Tibial nerve (tissue), 4 donors: Measurements from ENCODE around the gene IQCM. TPM values are rescaled to one million over a fixed set of nuclear protein-coding genes. Genes with fewer than 3 reads are reported as not detected.

Experiments used
- DNase-seq, 2 donors: peaks; one replicate each; pipeline ENCODE4 v3.0.0-alpha.2; 2019; ENCODE audit warnings: low spot score in 2 of 2
- H3K27ac ChIP-seq, 4 donors: fragments of 200-600 bp; sonication (generic) in 3 of 4; one replicate each; pipeline ENCODE4 v1.5.1; 2017 to 2019; ENCODE audit warnings: mild to moderate bottlenecking in 1 of 4
- H3K27me3 ChIP-seq, 2 donors: fragments of 200-600 bp; sonication (generic) in 1 of 2; one replicate each; pipeline versions ENCODE4 v1.5.1 to v1.6.0; 2017 to 2019
- H3K36me3 ChIP-seq, 3 donors: fragments of 200-600 bp; sonication (generic); one replicate each; pipeline ENCODE4 v1.5.1; 2018 to 2019
- H3K4me1 ChIP-seq, 4 donors: fragments of 200-600 bp; sonication (generic) in 3 of 4; one replicate each; pipeline ENCODE4 v1.5.1; 2017 to 2019
- H3K4me3 ChIP-seq, 4 donors: fragments of 200-600 bp; sonication (generic) in 3 of 4; one replicate each; pipeline ENCODE4 v1.5.1; 2017 to 2019; ENCODE audit warnings: mild to moderate bottlenecking in 1 of 4, moderate library complexity in 1 of 4
- H3K9me3 ChIP-seq, 4 donors: fragments of 200-600 bp; sonication (generic) in 3 of 4; one replicate each; pipeline ENCODE4 v1.5.1; 2017 to 2019
- EP300 ChIP-seq, 2 donors: sonication (generic); formaldehyde crosslinking; IDR thresholded peaks; one replicate each; pipeline ENCODE4 v1.6.1; 2017; ENCODE audit warnings: antibody characterized with exemption in 2 of 2, mild to moderate bottlenecking in 1 of 2
- POLR2A ChIP-seq, 2 donors: fragments of 450-650 bp; IDR thresholded peaks; one replicate each; pipeline ENCODE4 v1.6.1; 2017; ENCODE audit warnings: antibody characterized with exemption in 2 of 2, mild to moderate bottlenecking in 2 of 2, moderate library complexity in 2 of 2
- WGBS, 2 donors: methylation state at CpG; one replicate each; pipeline ENCODE4 v1.1.5; 2018; 5-methylcytosine and 5-hydroxymethylcytosine counted together
- total RNA-seq, 4 donors: library from RNA; depleted of rRNA; stranded (reverse); fragments of >200 nt; gene quantifications; one replicate each; pipeline ENCODE4 v1.1.0, GENCODE V29; 2016
- TF ChIP-seq, protein P1 (sequence below), 5 experiments: fragments of 200-600 bp in 3 of 5; fragments of 450-650 bp in 2 of 5; sonication (generic) in 3 of 5; IDR thresholded peaks; one replicate each; pipeline ENCODE4 v1.5.1; 2016 to 2019; ENCODE audit warnings: antibody characterized with exemption in 5 of 5, mild to moderate bottlenecking in 3 of 5, moderate library complexity in 2 of 5

The IQCM gene
- total RNA-seq, 4 donors from 2014 or later, result not detected

DNA sequence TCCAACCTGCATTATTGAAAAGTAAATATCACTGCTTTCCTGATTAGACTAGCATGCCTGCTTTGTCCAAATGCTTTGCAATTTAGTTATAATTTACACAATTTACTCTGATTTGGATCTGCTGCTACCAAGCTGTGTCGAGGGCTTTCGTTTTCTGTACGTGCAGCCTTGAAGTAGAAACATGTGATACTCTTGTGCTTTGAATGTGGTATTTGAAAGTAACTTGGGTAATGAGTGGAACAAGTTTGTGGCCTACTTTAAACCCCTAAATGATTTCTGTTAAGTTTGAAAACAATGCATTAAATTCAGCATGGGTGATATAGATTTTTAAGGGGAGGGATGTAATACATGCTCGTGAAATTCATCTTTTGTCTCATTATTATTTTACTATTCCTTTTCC lies 240.7 kb downstream of the IQCM start:
- WGBS, 2 donors, result 76 to 78% methylated on average over 4 of the region's 4 CpGs
- Histone ChIP-seq H3K27me3 (no peaks in the 10 kb centered on the region), H3K36me3 (no peaks in the 10 kb centered on the region), H3K9me3 (no peaks in the 10 kb centered on the region), H3K27ac (no peak overlapping the region), H3K4me3 (no peak overlapping the region), H3K4me1 (no peaks in the 10 kb centered on the region)
- TF ChIP-seq, protein P1, sequence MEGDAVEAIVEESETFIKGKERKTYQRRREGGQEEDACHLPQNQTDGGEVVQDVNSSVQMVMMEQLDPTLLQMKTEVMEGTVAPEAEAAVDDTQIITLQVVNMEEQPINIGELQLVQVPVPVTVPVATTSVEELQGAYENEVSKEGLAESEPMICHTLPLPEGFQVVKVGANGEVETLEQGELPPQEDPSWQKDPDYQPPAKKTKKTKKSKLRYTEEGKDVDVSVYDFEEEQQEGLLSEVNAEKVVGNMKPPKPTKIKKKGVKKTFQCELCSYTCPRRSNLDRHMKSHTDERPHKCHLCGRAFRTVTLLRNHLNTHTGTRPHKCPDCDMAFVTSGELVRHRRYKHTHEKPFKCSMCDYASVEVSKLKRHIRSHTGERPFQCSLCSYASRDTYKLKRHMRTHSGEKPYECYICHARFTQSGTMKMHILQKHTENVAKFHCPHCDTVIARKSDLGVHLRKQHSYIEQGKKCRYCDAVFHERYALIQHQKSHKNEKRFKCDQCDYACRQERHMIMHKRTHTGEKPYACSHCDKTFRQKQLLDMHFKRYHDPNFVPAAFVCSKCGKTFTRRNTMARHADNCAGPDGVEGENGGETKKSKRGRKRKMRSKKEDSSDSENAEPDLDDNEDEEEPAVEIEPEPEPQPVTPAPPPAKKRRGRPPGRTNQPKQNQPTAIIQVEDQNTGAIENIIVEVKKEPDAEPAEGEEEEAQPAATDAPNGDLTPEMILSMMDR (IDR thresholded peaks at IDR 0.05), result no peak
- TF ChIP-seq EP300 (IDR thresholded peaks at IDR 0.05) (no peak), POLR2A (IDR thresholded peaks at IDR 0.05) (no peak)
- no peak for DNase-seq

DNA sequence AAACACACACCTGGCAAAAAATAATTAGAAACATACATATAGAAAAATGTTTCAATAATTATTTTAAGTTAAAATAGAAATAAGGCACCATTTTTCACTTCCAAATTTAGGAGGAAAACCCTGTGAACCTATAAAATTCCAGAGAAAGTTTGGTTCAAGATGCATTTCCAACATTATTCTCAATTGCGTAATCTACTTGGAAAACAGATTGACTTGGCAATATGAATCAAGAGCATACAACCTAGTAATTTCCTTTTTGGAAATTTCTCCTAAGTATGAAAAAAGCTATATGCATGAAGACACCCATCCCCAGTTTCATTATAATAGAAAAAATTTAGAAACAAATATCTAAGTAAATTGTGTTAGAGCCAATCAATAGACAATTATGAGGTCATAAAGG lies 242.9 kb downstream of the IQCM start:
- Histone ChIP-seq H3K9me3 (no peaks in the 10 kb centered on the region), H3K4me1 (no peaks in the 10 kb centered on the region), H3K27me3 (no peaks in the 10 kb centered on the region), H3K4me3 (no peak overlapping the region), H3K36me3 (no peaks in the 10 kb centered on the region), H3K27ac (no peak overlapping the region)
- TF ChIP-seq, protein P1 (IDR thresholded peaks at IDR 0.05), result no peak
- DNase-seq, result no peak
- WGBS, 2 donors, result 86 to 92% methylated on average over 1 of the region's 1 CpG

GRCh38 chr4:149555799-149556198 lies 259.8 kb downstream of the IQCM start:
- Histone ChIP-seq H3K27ac (no peak overlapping the region), H3K27me3 (no peaks in the 10 kb centered on the region), H3K36me3 (no peaks in the 10 kb centered on the region), H3K9me3 (no peaks in the 10 kb centered on the region), H3K4me1 (no peaks in the 10 kb centered on the region), H3K4me3 (no peak overlapping the region)
- 61 to 63% methylated on average over 1 of the region's 1 CpG for WGBS, 2 donors
- DNase-seq, result no peak
- TF ChIP-seq POLR2A (IDR thresholded peaks at IDR 0.05) (no peak), EP300 (IDR thresholded peaks at IDR 0.05) (no peak)
- TF ChIP-seq, protein P1 (IDR thresholded peaks at IDR 0.05), result no peak

GRCh38 chr4:149555146-149555545 lies 260.5 kb downstream of the IQCM start:
- TF ChIP-seq POLR2A (IDR thresholded peaks at IDR 0.05), result no peak
- TF ChIP-seq EP300 (IDR thresholded peaks at IDR 0.05), result no peak
- TF ChIP-seq, protein P1 (IDR thresholded peaks at IDR 0.05), result no peak
- Histone ChIP-seq H3K4me3 (no peak overlapping the region), H3K36me3 (no peaks in the 10 kb centered on the region), H3K4me1 (no peaks in the 10 kb centered on the region), H3K27me3 (no peaks in the 10 kb centered on the region), H3K9me3 (no peaks in the 10 kb centered on the region), H3K27ac (no peak overlapping the region)
- WGBS, 2 donors, result 58 to 63% methylated on average over 1 of the region's 1 CpG
- DNase-seq, result no peak

- Histone ChIP-seq H3K27me3 (no peaks in the 10 kb centered on the region), H3K9me3 (no peaks in the 10 kb centered on the region), H3K4me3 (no peak overlapping the region), H3K4me1 (no peaks in the 10 kb centered on the region), H3K27ac (no peak overlapping the region), H3K36me3 (no peaks in the 10 kb centered on the region)
- WGBS, 2 donors, result 72 to 77% methylated on average over 6 of the region's 6 CpGs
- TF ChIP-seq POLR2A (IDR thresholded peaks at IDR 0.05) (no peak), EP300 (IDR thresholded peaks at IDR 0.05) (no peak)
- TF ChIP-seq, protein P1 (IDR thresholded peaks at IDR 0.05), result no peak
- DNase-seq, result no peak
Observed at GRCh38 chr4:149553959-149554520, 261.6 kb downstream of the IQCM start.
